Placental pericyte (primary cell): Measurements from ENCODE around the gene KLF16. TPM values are rescaled to one million over a fixed set of nuclear protein-coding genes. Genes with fewer than 3 reads are reported as not detected.

ENCODE experiments used
- total RNA-seq: library from RNA; depleted of rRNA; stranded (reverse); fragments of >200 nt; gene quantifications from 2 replicates; pipeline ENCODE4 v1.2.3, GENCODE V29; 2012

Gene KLF16
- 9.4 and 14.7 TPM in 2 replicates for total RNA-seq

GRCh38 chr19:1863328-1863637 lies at the start of gene KLF16:
Gene KLF16 (minus strand): TSS chr19:1863579. CDS start chr19:1863497, 82 bp downstream.

GRCh38 chr19:1905110-1905862 lies 41.9 kb upstream of the KLF16 start, which contains the start of the genes ADAT3 and SCAMP4:
Gene ADAT3 (plus strand): TSS chr19:1905399. CDS start chr19:1912048, 6,649 bp downstream.
Gene SCAMP4 (plus strand): TSS chr19:1905399. CDS start chr19:1915020, 9,621 bp downstream.

GRCh38 chr19:1885398-1886119 lies 22.2 kb upstream of the KLF16 start, which contains the start of gene ABHD17A:
Gene ABHD17A (minus strand): TSS chr19:1885496. CDS start chr19:1881566, 3,930 bp downstream.

GRCh38 chr19:1848399-1849131 lies 14.8 kb downstream of the KLF16 start, which contains the start of gene REXO1:
Gene REXO1 (minus strand): TSS chr19:1848483. CDS start chr19:1848358, 125 bp downstream.

GRCh38 chr19:1811942-1812425 lies 51.4 kb downstream of the KLF16 start, which contains the start of gene ATP8B3:
Gene ATP8B3 (minus strand): TSS chr19:1812276. CDS start chr19:1811736, 540 bp downstream.

Other genes starting within 250 kb of the KLF16 start
- gene TCF3, start 211.0 kb downstream of the KLF16 start, total RNA-seq = 44.6 and 123 TPM in 2 replicates
- not detected in 2 replicates for gene ONECUT3, start 110.1 kb downstream of the KLF16 start, total RNA-seq
- 1.1 and 2.3 TPM in 2 replicates for gene ATP8B3, start 51.3 kb downstream of the KLF16 start, total RNA-seq
- gene REXO1, start 15.1 kb downstream of the KLF16 start, total RNA-seq = 19.9 and 28.1 TPM in 2 replicates
- 54.1 and 87.0 TPM in 2 replicates for gene ABHD17A, start 21.9 kb upstream of the KLF16 start, total RNA-seq
- gene ADAT3, start 41.8 kb upstream of the KLF16 start, total RNA-seq = 5.7 and 6.4 TPM in 2 replicates
- 71.4 and 82.7 TPM in 2 replicates for gene SCAMP4, start 41.8 kb upstream of the KLF16 start, total RNA-seq
- 87.3 and 112 TPM in 2 replicates for gene CSNK1G2, start 77.6 kb upstream of the KLF16 start, total RNA-seq
- 58.4 and 58.6 TPM in 2 replicates for gene BTBD2, start 152.1 kb upstream of the KLF16 start, total RNA-seq
- gene MKNK2, start 187.7 kb upstream of the KLF16 start, total RNA-seq = 49.7 and 222 TPM in 2 replicates
- gene MOB3A, start 232.7 kb upstream of the KLF16 start, total RNA-seq = 23.9 and 60.0 TPM in 2 replicates
- gene IZUMO4, start 233.3 kb upstream of the KLF16 start, total RNA-seq = 1.0 and 1.8 TPM in 2 replicates